H1 (cell line): ENCODE data around the gene ACSF2. TPM values are rescaled to one million over a fixed set of nuclear protein-coding genes. Genes with fewer than 3 reads are reported as not detected.

ENCODE experiments used
- CTCF ChIA-PET: fragments of 300-600 bp; sonication (Branson Sonifier 250); formaldehyde crosslinking; loops from one replicate; lab custom pipeline; 2021; ENCODE audit not compliant: partially characterized antibody; lab: Charles Lee
- POLR2A ChIA-PET: fragments of 300-600 bp; sonication (Branson Sonifier 250); formaldehyde crosslinking; loops from one replicate; lab custom pipeline; 2021; ENCODE audit warnings: inconsistent platforms; ENCODE audit not compliant: partially characterized antibody; lab: Charles Lee
- DNase-seq, 2 experiments: peaks; one replicate each; pipeline versions ENCODE4 v3.0.0 to v3.0.0-alpha.2; 2010 to 2022; ENCODE audit warnings: low spot score in 2 of 2, low read depth in 1 of 2, mixed read lengths in 1 of 2
- FAIRE-seq: peaks from 2 replicates; lab custom pipeline; 2011; peaks lifted over from hg19 to GRCh38; lab: Jason Lieb, UNC
- H2AFZ ChIP-seq: 2 replicates; pipeline ENCODE4 v1.8.1; 2012; ENCODE audit warnings: low read length, inconsistent platforms
- H2AK5ac ChIP-seq: 2 replicates; pipeline ENCODE4 v1.6.1; 2013; ENCODE audit warnings: low read depth, low read length
- H2BK120ac ChIP-seq: replicated peaks from 2 replicates; pipeline ENCODE3; 2013; ENCODE audit warnings: low read depth, low read length, inconsistent platforms
- H2BK12ac ChIP-seq: 2 replicates; pipeline ENCODE4 v1.6.1; 2013; ENCODE audit warnings: low read depth, low read length
- H2BK15ac ChIP-seq: 2 replicates; pipeline ENCODE4 v1.6.1; 2013; ENCODE audit warnings: low read length
- H2BK20ac ChIP-seq: 2 replicates; pipeline ENCODE4 v1.6.1; 2013; ENCODE audit warnings: low read length
- H2BK5ac ChIP-seq: 2 replicates; pipeline ENCODE4 v1.6.1; 2013; ENCODE audit warnings: low read depth, low read length
- H3K14ac ChIP-seq: 2 replicates; pipeline ENCODE4 v1.6.1; 2013; ENCODE audit warnings: inconsistent platforms; ENCODE audit not compliant: insufficient read length
- H3K18ac ChIP-seq: 2 replicates; pipeline ENCODE4 v1.6.1; 2013; ENCODE audit warnings: low read length; ENCODE audit errors: extremely low read depth
- H3K23ac ChIP-seq: 2 replicates; pipeline ENCODE4 v1.6.1; 2013; ENCODE audit warnings: inconsistent platforms; ENCODE audit not compliant: insufficient read length
- H3K23me2 ChIP-seq: 2 replicates; pipeline ENCODE4 v1.6.1; 2013; ENCODE audit warnings: low read depth, low read length
- H3K27ac ChIP-seq: 2 replicates; pipeline ENCODE4 v1.6.1; 2011; ENCODE audit warnings: low read depth, low read length, inconsistent platforms
- H3K27me3 ChIP-seq, 4 experiments: replicated peaks in 1 of 4; 1 replicate in 1 of 4; 2 replicates in 3 of 4; pipeline versions ENCODE4 v1.6.1 to v1.8.1; 2011 to 2013; ENCODE audit warnings: low read length in 3 of 4, mild to moderate bottlenecking in 3 of 4, inconsistent platforms in 2 of 4, mixed read lengths in 2 of 4, moderate library complexity in 1 of 4; ENCODE audit not compliant: control insufficient read depth in 3 of 4, insufficient read depth in 3 of 4; ENCODE audit errors: extremely low read depth in 1 of 4
- H3K36me3 ChIP-seq, 4 experiments: 2 replicates each; pipeline versions ENCODE4 v1.6.1 to v1.8.1; 2011 to 2013; ENCODE audit warnings: mild to moderate bottlenecking in 4 of 4, low read length in 3 of 4, moderate library complexity in 2 of 4, control low read depth in 1 of 4, inconsistent platforms in 1 of 4; ENCODE audit not compliant: insufficient read depth in 4 of 4, control insufficient read depth in 2 of 4
- H3K4ac ChIP-seq: replicated peaks from 2 replicates; pipeline ENCODE3; 2013; ENCODE audit warnings: low read length, low read depth, mixed read lengths, inconsistent platforms; ENCODE audit not compliant: insufficient read length
- H3K4me1 ChIP-seq, 4 experiments: replicated peaks in 1 of 4; 1 replicate in 1 of 4; 2 replicates in 3 of 4; pipeline versions ENCODE4 v1.6.1 to v1.8.1; 2011 to 2013; ENCODE audit warnings: low read length in 3 of 4, inconsistent platforms in 2 of 4, mixed read lengths in 1 of 4; ENCODE audit not compliant: insufficient read depth in 4 of 4, control insufficient read depth in 3 of 4
- H3K4me2 ChIP-seq, 2 experiments: 2 replicates each; pipeline versions ENCODE4 v1.6.1 to v1.8.1; 2011 to 2013; ENCODE audit warnings: low read depth in 2 of 2, low read length in 2 of 2, control low read depth in 1 of 2, inconsistent platforms in 1 of 2, mild to moderate bottlenecking in 1 of 2; ENCODE audit not compliant: insufficient read depth in 1 of 2
- H3K4me3 ChIP-seq, 4 experiments: fragments of 200-600, 300-600 bp in 1 of 4; sonication (generic), shearing (Covaris generic), sonication (Bioruptor Twin) in 1 of 4; 2 replicates each; pipeline versions ENCODE4 v1.5.1 to v1.8.1; 2011 to 2016; ENCODE audit warnings: low read length in 4 of 4, low read depth in 3 of 4, control low read depth in 2 of 4, inconsistent platforms in 2 of 4, mild to moderate bottlenecking in 2 of 4, mixed read lengths in 1 of 4, moderate library complexity in 1 of 4; ENCODE audit not compliant: insufficient read depth in 2 of 4; ENCODE audit errors: extremely low read depth in 1 of 4
- H3K56ac ChIP-seq: replicated peaks from 2 replicates; pipeline ENCODE3; 2013; ENCODE audit warnings: low read depth, mild to moderate bottlenecking, mixed read lengths, low read length, inconsistent platforms; ENCODE audit not compliant: insufficient read length
- H3K79me1 ChIP-seq: 2 replicates; pipeline ENCODE4 v1.6.1; 2013; ENCODE audit warnings: low read depth, low read length, control low read depth
- H3K79me2 ChIP-seq, 2 experiments: 2 replicates each; pipeline versions ENCODE4 v1.6.1 to v1.8.1; 2012 to 2013; ENCODE audit warnings: low read length in 2 of 2, mild to moderate bottlenecking in 2 of 2, inconsistent platforms in 1 of 2; ENCODE audit not compliant: insufficient read depth in 2 of 2, control insufficient read depth in 1 of 2
- H3K9ac ChIP-seq, 4 experiments: replicated peaks in 1 of 4; 1 replicate in 1 of 4; 2 replicates in 3 of 4; pipeline versions ENCODE4 v1.6.1 to v1.8.1; 2011 to 2013; ENCODE audit warnings: low read depth in 3 of 4, low read length in 3 of 4, control low read depth in 2 of 4, mild to moderate bottlenecking in 2 of 4, moderate library complexity in 2 of 4, inconsistent platforms in 1 of 4; ENCODE audit errors: extremely low read depth in 1 of 4
- H3K9me3 ChIP-seq, 2 experiments: 2 replicates each; pipeline versions ENCODE4 v1.6.1 to v1.8.1; 2012 to 2013; ENCODE audit warnings: mild to moderate bottlenecking in 2 of 2, moderate library complexity in 2 of 2, control low read depth in 1 of 2, inconsistent platforms in 1 of 2, low read depth in 1 of 2, low read length in 1 of 2, mixed read lengths in 1 of 2; ENCODE audit not compliant: insufficient read depth in 2 of 2
- H4K20me1 ChIP-seq, 2 experiments: replicated peaks in 1 of 2; 2 replicates each; pipeline versions ENCODE3 to v1.8.1; 2011 to 2013; ENCODE audit warnings: inconsistent platforms in 2 of 2, low read length in 2 of 2, mild to moderate bottlenecking in 1 of 2; ENCODE audit not compliant: insufficient read depth in 2 of 2, control insufficient read depth in 1 of 2
- H4K5ac ChIP-seq: 2 replicates; pipeline ENCODE4 v1.6.1; 2013; ENCODE audit warnings: low read length, low read depth, mixed read lengths, inconsistent platforms; ENCODE audit not compliant: insufficient read length
- H4K8ac ChIP-seq: 2 replicates; pipeline ENCODE4 v1.8.0; 2013; ENCODE audit warnings: mild to moderate bottlenecking, moderate library complexity, low read length, inconsistent platforms; ENCODE audit not compliant: insufficient read depth; ENCODE audit errors: extremely low read depth
- H4K91ac ChIP-seq: replicated peaks from 2 replicates; pipeline ENCODE3; 2013; ENCODE audit warnings: low read length, mixed read lengths, inconsistent platforms; ENCODE audit not compliant: insufficient read length
- ATF3 ChIP-seq: IDR thresholded peaks from 2 replicates; pipeline ENCODE4 v1.6.1; 2011; ENCODE audit warnings: low read depth, mild to moderate bottlenecking, low read length; ENCODE audit not compliant: insufficient read depth
- NANOG ChIP-seq: IDR thresholded peaks from 2 replicates; pipeline ENCODE4 v1.6.1; 2011; ENCODE audit warnings: low read length, low read depth, mild to moderate bottlenecking, inconsistent platforms; ENCODE audit not compliant: insufficient read depth, poor library complexity, severe bottlenecking
- WGBS, 2 experiments: shearing (Covaris generic) in 1 of 2; methylation state at CpG; one replicate each; pipeline versions ENCODE4 v1.1.6 to v1.1.7; 2013 to 2015; ENCODE audit warnings: low lambda C conversion rate in 2 of 2, mixed read lengths in 2 of 2, inconsistent platforms in 1 of 2, low coverage in 1 of 2, missing lambda C conversion rate in 1 of 2; ENCODE audit not compliant: insufficient replicate concordance in 2 of 2, insufficient coverage in 1 of 2, insufficient read length in 1 of 2; ENCODE audit errors: extremely low coverage in 1 of 2, missing lambda C conversion rate in 1 of 2; 5-methylcytosine and 5-hydroxymethylcytosine counted together
- polyA plus RNA-seq, 7 experiments: library from polyadenylated mRNA; depleted of rRNA in 3 of 7; stranded (reverse) in 5 of 7; unstranded in 2 of 7; fragments of >200 nt in 5 of 7; fragments of 200-250 nt in 2 of 7; gene quantifications; 1 replicate in 5 of 7; 2 replicates in 1 of 7; 4 replicates in 1 of 7; pipeline versions ENCODE4 v1.2.1 to v1.2.3, GENCODE V29; 2011 to 2013; ENCODE audit warnings: missing spikeins in 2 of 7, mixed read lengths in 2 of 7
- total RNA-seq: library from RNA; stranded (reverse); fragmentation: NEBNext Ultra II Directional; extraction: Animal tissue kit (Norgen Biotek cat#: 25700); gene quantifications from 2 replicates; pipeline ENCODE4 v1.2.1, GENCODE V29; 2021

ACSF2 gene
- total and polyA plus RNA-seq, 2 of the 8 experiments (the other 6 are each of a cell fraction or from before 2014, with no cell fraction given), result 14.5 to 16.3 TPM

GRCh38 chr17:50424996-50425681, 879 bp upstream of the ACSF2 start:
- no peak overlapping the region for H2BK120ac ChIP-seq
- TF ChIP-seq ATF3, result no peak
- TF ChIP-seq NANOG, result no peak
- TF ChIP-seq, all 59 proteins: peak for 0
- Histone ChIP-seq H3K79me2 (no peaks in the 10 kb centered on the region), H3K9me3 (no peaks in the 10 kb centered on the region), H4K5ac (no peak overlapping the region), H4K20me1 (no peaks in the 10 kb centered on the region), H3K56ac (no peak overlapping the region), H3K79me1 (no peaks in the 10 kb centered on the region), H4K8ac (peak overlapping the region; percentile 75), H2BK5ac (peak overlapping the region; percentile 66; the same call in 1 of the 2 replicates), H3K18ac (peak overlapping the region; percentile 87), H2AFZ (peak overlapping the region; percentile 48; the same call in 1 of the 2 replicates), H2AK5ac (peak overlapping the region; percentile 56; the same call in 1 of the 2 replicates), H3K36me3 (no peaks in the 10 kb centered on the region), H2BK15ac (peak overlapping the region; percentile 88), H3K4me3 (peak overlapping the region; percentile 30 to 78 (median 57)), H3K23ac (no peak overlapping the region), H4K91ac (peak overlapping the region; percentile 14), H3K27ac (no peak overlapping the region), H2BK20ac (no peak overlapping the region), H2BK12ac (peak overlapping the region; percentile 81), H3K4me1 (peaks cover 6 to 13% (median 10%) of the 10 kb centered on the region in 4 experiments), H3K4me2 (peak overlapping the region; percentile 76 to 83), H3K9ac (no peak overlapping the region; a peak in 1 of 7 replicates), H3K27me3 (peaks cover 0 to 2% (median 0%) of the 10 kb centered on the region in 4 experiments; a peak in 3 of 7 replicates), H3K14ac (no peak overlapping the region), H3K4ac (no peak overlapping the region), H3K23me2 (peaks cover 11% of the 10 kb centered on the region; the same call in 1 of the 2 replicates)
- DNase-seq (no peak), FAIRE-seq (no peak)
- ChIA-PET POLR2A (interaction anchor here (1.2 to 2.2 kb wide), 4 partner anchors 10 to 50 kb away, joined by 3 to 12 read pairs (median 6); partner anchors contain the start of gene LRRC59), CTCF (interaction anchor here (0.6 to 8.3 kb wide), 5 partner anchors 11 to 76 kb away, joined by 3 to 87 read pairs (median 4); partner anchors contain the start of gene LRRC59)
- WGBS, 2 experiments, result 89% methylated on average over 8 of the region's 8 CpGs; no CpG with 5 or more reads in 1 of the 2 experiments
